SU-DHL-6 (cell line): ENCODE measurements around the gene ENOX1.

ENCODE experiments used
- EZH2phosphoT487 ChIP-seq: fragments of 200-600 bp; sonication (generic), shearing (Covaris generic); conservative IDR thresholded peaks from 2 replicates; pipeline ENCODE4 v1.6.1; 2018; ENCODE audit warnings: mild to moderate bottlenecking, antibody characterized with exemption, low read length, moderate library complexity, mixed read lengths
- TF ChIP-seq, protein P1 (sequence below): fragments of 200-600 bp; sonication (generic); IDR thresholded peaks from one replicate; pipeline ENCODE4 v1.5.1; 2017; ENCODE audit warnings: antibody characterized with exemption, mild to moderate bottlenecking, low read length, moderate library complexity; ENCODE audit not compliant: insufficient read depth, poor library complexity, severe bottlenecking

DNA sequence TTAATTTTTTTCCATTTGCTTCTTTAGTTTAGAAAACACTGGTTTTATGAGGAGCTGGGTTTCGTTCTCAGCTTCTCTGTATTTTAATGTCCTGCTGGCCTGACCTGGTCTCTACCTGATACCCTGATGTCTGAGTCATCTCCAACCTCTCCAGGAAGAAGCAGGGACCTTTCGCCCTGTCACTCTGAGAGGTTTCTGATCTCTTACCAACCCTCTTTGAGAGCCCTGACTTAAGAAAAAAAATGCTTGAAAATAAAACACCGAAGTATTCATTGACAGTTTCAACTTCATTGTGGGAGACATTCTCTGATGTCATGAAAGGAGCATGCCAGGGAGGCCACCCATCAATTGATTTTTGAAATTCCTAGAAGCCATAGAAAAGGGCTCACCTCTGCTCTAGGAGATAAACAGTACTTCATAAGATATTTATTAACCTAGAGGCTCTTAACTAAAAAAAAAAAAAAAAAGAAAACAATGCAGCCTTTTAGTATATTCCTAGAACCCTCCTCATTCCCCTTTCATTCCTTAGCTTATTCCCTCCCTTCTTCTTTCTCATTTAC, 234.8 kb downstream of the ENOX1 start:
- TF ChIP-seq, protein P1, sequence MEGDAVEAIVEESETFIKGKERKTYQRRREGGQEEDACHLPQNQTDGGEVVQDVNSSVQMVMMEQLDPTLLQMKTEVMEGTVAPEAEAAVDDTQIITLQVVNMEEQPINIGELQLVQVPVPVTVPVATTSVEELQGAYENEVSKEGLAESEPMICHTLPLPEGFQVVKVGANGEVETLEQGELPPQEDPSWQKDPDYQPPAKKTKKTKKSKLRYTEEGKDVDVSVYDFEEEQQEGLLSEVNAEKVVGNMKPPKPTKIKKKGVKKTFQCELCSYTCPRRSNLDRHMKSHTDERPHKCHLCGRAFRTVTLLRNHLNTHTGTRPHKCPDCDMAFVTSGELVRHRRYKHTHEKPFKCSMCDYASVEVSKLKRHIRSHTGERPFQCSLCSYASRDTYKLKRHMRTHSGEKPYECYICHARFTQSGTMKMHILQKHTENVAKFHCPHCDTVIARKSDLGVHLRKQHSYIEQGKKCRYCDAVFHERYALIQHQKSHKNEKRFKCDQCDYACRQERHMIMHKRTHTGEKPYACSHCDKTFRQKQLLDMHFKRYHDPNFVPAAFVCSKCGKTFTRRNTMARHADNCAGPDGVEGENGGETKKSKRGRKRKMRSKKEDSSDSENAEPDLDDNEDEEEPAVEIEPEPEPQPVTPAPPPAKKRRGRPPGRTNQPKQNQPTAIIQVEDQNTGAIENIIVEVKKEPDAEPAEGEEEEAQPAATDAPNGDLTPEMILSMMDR, result no peak
- TF ChIP-seq EZH2phosphoT487, result no peak
